SH-SY5Y (cell line): Measurements from ENCODE around the gene NPIPB6.

ENCODE experiments used
- GATA2 ChIP-seq: IDR thresholded peaks from 2 replicates; pipeline ENCODE4 v1.6.1; 2011; ENCODE audit warnings: mild to moderate bottlenecking, low read depth, low read length
- GATA3 ChIP-seq: IDR thresholded peaks from 2 replicates; pipeline ENCODE4 v1.6.1; 2011; ENCODE audit warnings: low read depth, mild to moderate bottlenecking, low read length, moderate library complexity

DNA sequence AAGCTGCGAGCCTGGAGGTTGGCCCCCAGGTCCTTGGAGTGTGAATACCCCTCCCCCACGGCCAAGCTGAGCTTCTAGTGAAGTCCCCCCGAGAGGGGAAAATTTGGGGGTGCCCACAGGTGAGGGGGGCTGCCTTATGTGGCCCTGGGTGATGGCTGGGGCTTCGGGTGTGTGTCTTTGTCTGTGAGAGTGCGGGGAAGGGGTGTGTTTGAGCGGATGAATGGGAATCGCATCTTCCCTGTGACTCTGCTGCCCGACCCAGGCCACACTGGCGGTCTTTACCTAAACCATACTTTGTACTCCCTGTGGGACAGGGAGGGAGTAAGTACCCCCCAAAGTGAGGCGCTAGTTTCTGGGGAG lies 69.7 kb downstream of the NPIPB6 start:
- TF ChIP-seq GATA3 = no peak
- TF ChIP-seq GATA2 = no peak
